Endothelial cell of hepatic sinusoid (primary cell): ENCODE results near the gene C19orf85.
"Not testable (repeated sequence)": the region's sequence is repeated elsewhere in the genome, so short reads cannot be mapped to it uniquely, and the experiment has no call there.

Experiments
- in situ Hi-C: cut with HindIII; loops from 2 replicates; pipeline ENCODE4 v1.10.0; 2017; ENCODE audit warnings: low sequenced_read_pairs

Gene C19orf85

GRCh38 chr19:55442372-55442961, 22.1 kb downstream of the C19orf85 start:
- in situ Hi-C loops: no loop called here

GRCh38 chr19:55441692-55442321, 22.7 kb downstream of the C19orf85 start:
- in situ Hi-C loops: no loop called here

DNA sequence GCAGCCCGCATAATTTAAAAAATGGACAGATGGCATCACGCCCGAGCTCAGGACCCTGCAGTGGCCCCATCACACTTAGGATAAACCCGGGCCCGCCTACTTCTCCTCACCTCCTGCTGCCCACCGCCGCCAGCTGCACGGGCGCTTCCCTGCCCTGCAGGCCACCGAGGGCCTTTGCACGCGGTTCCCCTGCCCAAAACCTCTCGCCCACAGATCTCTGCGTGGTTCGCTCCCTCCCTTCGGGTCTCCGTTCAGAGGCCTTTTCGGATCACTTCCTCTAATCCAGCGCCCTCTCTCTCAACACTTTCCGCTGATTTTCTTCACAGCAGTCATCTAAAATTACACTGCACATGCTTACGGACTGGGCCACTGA, 23.2 kb downstream of the C19orf85 start:
- in situ Hi-C loops: no loop called here

GRCh38 chr19:55440411-55441105, 24.0 kb downstream of the C19orf85 start:
- in situ Hi-C loops: no loop called here

DNA sequence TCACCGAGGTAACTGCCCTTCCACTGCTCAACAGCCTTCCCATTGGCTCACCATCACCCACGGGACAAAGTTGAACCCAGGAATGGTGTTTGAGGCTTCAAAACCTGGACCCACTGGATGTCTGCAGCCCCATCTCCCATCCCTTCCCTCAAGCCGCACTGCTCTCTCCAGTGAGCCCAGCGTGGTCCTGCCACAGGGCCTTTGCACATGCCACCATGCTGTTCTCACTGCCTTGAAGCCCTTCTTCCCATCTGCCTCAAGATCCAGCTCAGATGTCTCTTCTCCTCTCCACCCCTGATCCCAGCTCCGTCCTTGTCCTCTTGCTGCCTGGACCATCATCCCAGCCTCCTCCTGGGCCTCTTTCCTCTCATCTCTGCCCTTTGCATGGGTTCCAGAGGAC, 25.5 kb downstream of the C19orf85 start:
- in situ Hi-C loops: no loop called here

DNA sequence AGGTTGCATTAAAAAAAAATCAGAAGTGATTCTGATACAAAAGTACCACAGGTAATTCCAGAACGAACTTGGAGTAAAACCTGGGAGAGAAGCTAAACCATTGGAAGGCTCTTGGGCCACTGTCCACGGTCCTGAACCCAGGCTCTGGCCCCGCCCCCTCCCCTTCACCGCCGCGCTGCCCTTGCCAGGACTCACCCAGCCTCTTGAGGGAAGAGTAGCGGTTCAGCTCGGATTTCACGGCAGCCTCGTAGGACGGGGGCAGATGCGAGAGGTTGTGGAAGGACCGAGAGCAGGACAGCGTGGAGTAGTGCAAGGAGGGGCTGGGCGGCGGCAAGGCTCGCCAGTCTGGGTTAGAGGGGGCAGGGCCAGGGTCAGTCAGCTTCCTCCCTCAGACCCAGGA, 27.1 kb downstream of the C19orf85 start:
- in situ Hi-C loops: no loop called here

GRCh38 chr19:55436847-55437246, 27.7 kb downstream of the C19orf85 start:
- in situ Hi-C loops: no loop called here

DNA sequence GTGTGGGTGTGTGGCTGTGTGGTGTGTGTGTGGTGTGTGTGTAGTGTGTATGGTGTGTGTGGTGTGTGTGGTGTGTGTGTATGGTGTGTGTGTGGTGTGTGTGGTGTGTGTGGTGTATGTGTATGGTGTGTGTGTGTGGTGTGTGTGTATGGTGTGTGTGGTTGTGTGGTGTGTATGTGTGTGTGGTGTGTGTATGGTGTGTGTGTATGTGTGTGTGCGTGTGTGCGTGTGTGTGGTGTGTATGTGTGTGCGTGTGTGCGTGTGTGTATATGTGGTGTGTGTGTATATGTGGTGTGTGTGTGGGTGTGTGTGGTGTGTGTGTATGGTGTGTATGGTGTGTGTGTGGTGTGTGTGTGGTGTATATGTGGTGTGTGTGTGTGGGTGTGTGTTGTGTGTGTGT, 29.5 kb downstream of the C19orf85 start:
- in situ Hi-C loops: no loop called here

GRCh38 chr19:55434356-55434919, 30.1 kb downstream of the C19orf85 start:
- in situ Hi-C loops: no loop called here

DNA sequence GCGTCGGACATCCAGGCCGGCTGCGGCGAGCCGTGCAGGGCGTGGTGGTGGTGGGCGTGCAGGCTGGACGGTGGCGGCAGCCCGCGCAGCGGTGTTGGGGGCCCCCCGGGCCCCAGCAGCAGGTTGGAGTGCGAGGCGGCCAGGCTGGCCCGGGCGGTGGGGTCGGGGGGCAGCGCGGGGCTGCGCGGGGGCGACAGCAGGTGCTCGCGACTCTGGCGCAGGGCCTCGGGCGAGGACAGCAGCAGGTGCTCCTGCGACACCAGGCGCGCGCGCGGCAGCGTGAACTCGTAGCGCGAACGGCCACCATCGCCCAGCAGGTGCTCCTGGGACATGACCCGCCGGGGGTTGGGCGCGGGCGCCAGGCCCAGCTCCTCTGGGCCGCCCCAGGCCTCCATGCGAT, 31.3 kb downstream of the C19orf85 start:
- in situ Hi-C loops: no loop called here

DNA sequence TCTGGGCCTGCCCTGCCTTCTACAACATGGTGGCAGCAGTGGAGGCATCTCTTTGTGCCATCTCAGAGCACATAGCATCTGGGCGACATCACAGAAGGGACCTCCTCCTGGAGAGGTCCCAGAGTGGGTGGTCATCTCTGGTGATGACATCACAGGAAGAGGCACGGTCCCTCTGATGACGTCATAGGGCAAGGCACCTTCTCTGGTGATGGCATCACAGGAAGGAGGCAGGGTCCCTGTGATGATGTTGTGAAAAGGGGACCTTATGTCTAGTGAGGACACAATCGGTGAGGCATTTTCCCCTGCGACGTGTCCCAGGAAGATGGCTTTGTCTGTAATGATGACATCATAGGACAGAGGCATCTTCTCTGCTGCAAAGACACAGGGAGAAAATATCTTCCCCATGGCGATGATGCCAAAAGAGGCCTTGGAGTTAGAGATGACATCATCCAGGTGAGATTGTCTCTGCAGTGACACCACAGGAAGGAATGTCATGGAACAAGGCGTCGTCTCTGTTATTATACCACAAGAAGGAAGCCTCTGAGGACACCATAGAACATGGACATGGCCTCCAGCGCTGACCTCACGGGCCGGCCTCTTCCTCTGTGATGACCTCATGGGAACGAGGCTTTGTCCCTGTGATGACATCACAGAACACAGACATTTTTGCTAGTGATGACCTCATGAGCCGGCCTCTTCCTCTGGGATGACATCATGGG, 32.2 kb downstream of the C19orf85 start:
- in situ Hi-C loops: no loop called here

- in situ Hi-C loops: no loop called here
Measured at GRCh38 chr19:55431183-55431582, 33.4 kb downstream of the C19orf85 start.

DNA sequence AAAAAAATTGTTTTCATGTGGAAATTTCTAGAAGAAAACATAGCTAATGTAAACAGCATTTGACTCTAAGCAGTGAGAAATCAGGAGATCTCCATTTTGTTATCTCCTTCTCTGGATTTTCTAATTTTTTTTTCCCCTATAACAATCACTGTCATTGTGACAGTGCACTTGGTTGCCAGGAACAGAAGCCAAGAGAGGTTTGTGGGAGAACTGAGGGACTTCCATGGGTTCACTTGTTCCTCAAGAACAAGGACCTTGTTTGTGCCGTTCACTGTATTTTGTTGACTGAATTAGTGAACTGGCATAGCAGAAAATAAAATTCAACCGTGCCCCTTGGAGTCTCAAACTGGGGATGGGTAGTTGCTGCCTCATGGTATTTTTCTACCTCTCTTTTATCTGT, 38.5 kb downstream of the C19orf85 start:
- in situ Hi-C loops: no loop called here

DNA sequence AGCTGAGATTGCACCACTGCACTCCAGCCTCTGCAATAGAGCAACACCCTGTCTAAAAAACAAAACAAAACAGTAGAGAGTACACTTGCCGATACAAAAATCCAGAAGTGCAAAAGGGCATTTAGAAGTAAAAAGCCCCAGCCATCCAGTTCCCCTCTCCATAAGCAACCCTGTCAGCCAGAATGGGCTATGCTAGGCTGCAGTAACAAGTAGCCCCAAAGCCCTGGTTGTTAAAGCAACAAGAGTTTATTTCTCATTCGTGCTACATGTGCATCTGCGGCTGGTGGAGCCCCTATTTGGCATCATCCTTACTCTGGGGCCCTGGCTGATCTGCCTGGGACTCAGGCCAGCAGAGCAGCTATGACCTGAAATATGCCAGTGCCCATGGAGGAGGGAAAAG, 40.0 kb downstream of the C19orf85 start:
- in situ Hi-C loops: no loop called here

DNA sequence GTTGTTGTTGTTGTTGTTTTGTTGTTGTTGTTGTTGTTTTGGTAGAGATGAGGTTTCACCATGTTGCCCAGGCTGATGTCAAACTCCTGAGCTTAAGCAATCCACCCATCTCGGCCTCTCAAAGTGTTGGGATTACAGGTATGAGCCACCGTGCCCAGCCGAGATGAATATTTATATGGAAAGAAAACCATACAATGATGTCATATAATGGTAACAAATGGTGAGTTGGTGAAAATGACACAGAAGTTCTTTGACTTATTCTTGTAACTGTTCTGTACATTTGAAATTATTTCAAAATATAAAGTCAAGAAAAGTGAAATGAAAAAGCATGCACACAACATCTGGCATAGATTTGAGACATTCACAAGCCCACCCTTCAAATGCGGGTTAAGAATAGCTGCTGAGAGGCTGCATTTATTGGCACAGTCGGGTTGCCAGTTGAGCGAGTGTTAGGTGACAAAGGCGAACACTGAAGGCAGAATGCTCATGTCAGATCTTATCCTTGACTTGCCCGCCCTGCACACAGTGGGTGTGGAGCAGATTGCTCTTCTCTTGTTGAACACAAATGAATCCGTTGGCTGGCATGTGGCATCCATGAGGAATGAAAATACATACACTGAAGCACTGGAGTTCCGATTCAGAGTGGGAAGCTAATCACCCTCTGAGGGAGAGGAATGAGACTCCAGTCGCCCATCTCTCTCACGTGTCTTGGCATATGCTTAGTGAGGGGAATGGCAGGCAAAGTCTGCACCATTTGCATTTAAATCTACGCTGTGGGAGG, 41.1 kb downstream of the C19orf85 start:
- in situ Hi-C loops: no loop called here

DNA sequence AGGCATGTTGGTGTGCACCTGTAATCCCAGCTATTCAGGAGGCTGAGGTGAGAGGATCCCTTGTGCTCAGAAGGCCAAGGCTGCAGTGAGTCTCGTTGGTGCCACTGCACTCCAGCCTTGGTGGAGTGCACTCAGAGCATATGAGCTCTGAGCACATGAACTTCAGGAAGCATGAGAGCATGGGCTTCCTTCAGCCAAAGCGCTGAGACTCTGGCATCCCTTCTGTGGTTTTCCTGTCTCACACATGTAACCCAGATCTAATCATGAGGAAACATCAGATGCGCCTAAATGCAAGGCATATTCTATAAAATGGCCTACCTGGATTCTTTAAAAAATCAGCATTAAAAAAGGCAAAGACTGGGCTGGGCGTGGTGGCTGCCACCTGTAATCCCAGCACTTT, 43.3 kb downstream of the C19orf85 start:
- in situ Hi-C loops: not testable (repeated sequence)

DNA sequence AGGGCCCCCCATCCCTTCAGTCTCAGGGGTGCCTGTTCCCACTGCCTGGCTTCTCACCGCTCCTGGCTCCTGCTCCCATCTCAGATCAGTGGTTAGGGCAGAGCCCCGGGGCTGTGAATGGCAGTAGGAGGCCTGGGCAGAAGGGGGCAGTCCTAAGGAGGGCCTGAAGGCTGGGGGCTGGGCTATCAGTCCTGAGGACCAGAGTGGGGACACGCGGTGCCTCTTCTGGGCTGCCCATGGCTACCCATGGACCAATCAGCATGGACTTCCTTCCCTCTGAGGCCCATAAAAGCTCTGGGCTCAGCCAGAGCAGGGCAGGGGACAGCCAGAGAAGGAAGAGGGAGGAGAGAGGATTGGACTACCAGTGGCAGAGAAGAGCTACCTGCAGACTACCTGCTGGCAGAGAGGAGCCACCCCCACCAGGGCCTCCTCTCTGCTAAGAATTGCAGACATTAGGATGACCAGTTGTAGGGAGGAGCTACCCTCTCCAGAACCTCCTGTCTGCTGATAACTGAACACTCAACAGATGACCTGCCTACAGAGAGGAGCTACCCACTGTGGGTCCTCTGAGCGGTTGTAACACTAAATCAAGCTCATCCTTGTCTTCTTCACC, 44.8 kb downstream of the C19orf85 start:
- in situ Hi-C loops: loop anchor here (10.0 kb wide), 1 partner anchor 125 kb away; no protein-coding TSS in a partner anchor

- in situ Hi-C loops: loop anchor here (10.0 kb wide), 1 partner anchor 124 kb away; no protein-coding TSS in a partner anchor
Measured at GRCh38 chr19:55419103-55419502, 45.4 kb downstream of the C19orf85 start.

- in situ Hi-C loops: loop anchor here (10.0 kb wide), 1 partner anchor 123 kb away; no protein-coding TSS in a partner anchor
Measured at GRCh38 chr19:55418185-55418584, 46.4 kb downstream of the C19orf85 start.
